Measurements from ENCODE around the gene STAC3. TPM values are rescaled to one million over a fixed set of nuclear protein-coding genes. Genes with fewer than 3 reads are reported as not detected.

The STAC3 gene
- total RNA-seq, 2 donors from 2014 or later = 5.9 to 6.8 TPM

- H3K9me3 Mint-ChIP-seq = no peaks in the 10 kb centered on the region
- no peak overlapping the region for H3K9ac ChIP-seq (ENCODE audit: extremely low read depth, low read length, poor library complexity, severe bottlenecking)
- H3K27me3 ChIP-seq (ENCODE audit: control insufficient read depth, insufficient read depth, low read length, poor library complexity, severe bottlenecking) = no peaks in the 10 kb centered on the region
- H3K36me3 ChIP-seq (ENCODE audit: control insufficient read depth, insufficient read depth, low read length) = peaks cover 19% of the 10 kb centered on the region
- H3K4me1 Mint-ChIP-seq = no peaks in the 10 kb centered on the region
- 93 to 97% methylated on average over 6 to 26 of the region's 26 CpGs for WGBS, 2 experiments (ENCODE audit: insufficient coverage in 1 of 2, insufficient read length in 1 of 2)
- H3K4me1 ChIP-seq (ENCODE audit: control insufficient read depth, insufficient read depth, low read length) = no peaks in the 10 kb centered on the region
- no peak overlapping the region for H3K4me3 Mint-ChIP-seq
- H3K27me3 Mint-ChIP-seq (ENCODE audit: insufficient read depth) = no peaks in the 10 kb centered on the region
- H3K36me3 Mint-ChIP-seq (ENCODE audit: low read depth) = peaks cover 49% of the 10 kb centered on the region
- no peak for TF ChIP-seq CTCF (conservative IDR thresholded peaks at IDR 0.05)
- H3K9me3 ChIP-seq (ENCODE audit: control insufficient read depth, low read length) = no peaks in the 10 kb centered on the region
- H3K27ac Mint-ChIP-seq = no peak overlapping the region
- no peak overlapping the region for H3K27ac ChIP-seq (ENCODE audit: low read depth, low read length)
- no peak overlapping the region for H3K4me3 ChIP-seq (ENCODE audit: low read length)
- no peak for DNase-seq
Observed at GRCh38 chr12:57205186-57205585, 45.8 kb downstream of the STAC3 start.

- H3K27ac ChIP-seq (ENCODE audit: low read depth, low read length) = no peak overlapping the region
- no peak overlapping the region for H3K4me3 ChIP-seq (ENCODE audit: low read length)
- no peaks in the 10 kb centered on the region for H3K9me3 ChIP-seq (ENCODE audit: control insufficient read depth, low read length)
- 94 to 95% methylated on average over 7 to 19 of the region's 19 CpGs for WGBS, 2 experiments (ENCODE audit: insufficient coverage in 1 of 2, insufficient read length in 1 of 2)
- H3K9ac ChIP-seq (ENCODE audit: extremely low read depth, low read length, poor library complexity, severe bottlenecking) = no peak overlapping the region
- no peak overlapping the region for H3K27ac Mint-ChIP-seq
- no peaks in the 10 kb centered on the region for H3K27me3 Mint-ChIP-seq (ENCODE audit: insufficient read depth)
- no peaks in the 10 kb centered on the region for H3K27me3 ChIP-seq (ENCODE audit: control insufficient read depth, insufficient read depth, low read length, poor library complexity, severe bottlenecking)
- no peak for TF ChIP-seq CTCF (conservative IDR thresholded peaks at IDR 0.05)
- H3K4me3 Mint-ChIP-seq = no peak overlapping the region
- no peaks in the 10 kb centered on the region for H3K4me1 ChIP-seq (ENCODE audit: control insufficient read depth, insufficient read depth, low read length)
- H3K4me1 Mint-ChIP-seq = no peaks in the 10 kb centered on the region
- peaks cover 21% of the 10 kb centered on the region for H3K36me3 ChIP-seq (ENCODE audit: control insufficient read depth, insufficient read depth, low read length)
- peaks cover 52% of the 10 kb centered on the region for H3K36me3 Mint-ChIP-seq (ENCODE audit: low read depth)
- no peaks in the 10 kb centered on the region for H3K9me3 Mint-ChIP-seq
- DNase-seq = no peak
Observed at GRCh38 chr12:57204454-57204853, 46.5 kb downstream of the STAC3 start.

GRCh38 chr12:57203791-57204190 lies 47.2 kb downstream of the STAC3 start:
- Histone ChIP-seq H3K27me3 (ENCODE audit: control insufficient read depth, insufficient read depth, low read length, poor library complexity, severe bottlenecking) (no peaks in the 10 kb centered on the region), H3K4me1 (ENCODE audit: control insufficient read depth, insufficient read depth, low read length) (no peaks in the 10 kb centered on the region), H3K36me3 (ENCODE audit: control insufficient read depth, insufficient read depth, low read length) (peaks cover 26% of the 10 kb centered on the region), H3K4me3 (ENCODE audit: low read length) (no peak overlapping the region), H3K9me3 (ENCODE audit: control insufficient read depth, low read length) (no peaks in the 10 kb centered on the region), H3K9ac (ENCODE audit: extremely low read depth, low read length, poor library complexity, severe bottlenecking) (no peak overlapping the region), H3K27ac (ENCODE audit: low read depth, low read length) (no peak overlapping the region)
- WGBS, 2 experiments (ENCODE audit: insufficient coverage in 1 of 2, insufficient read length in 1 of 2) = 86 to 100% methylated on average over 2 to 11 of the region's 11 CpGs
- Mint-ChIP-seq H3K36me3 (ENCODE audit: low read depth) (peaks cover 57% of the 10 kb centered on the region), H3K27me3 (ENCODE audit: insufficient read depth) (no peaks in the 10 kb centered on the region), H3K9me3 (no peaks in the 10 kb centered on the region), H3K27ac (no peak overlapping the region), H3K4me3 (no peak overlapping the region), H3K4me1 (no peaks in the 10 kb centered on the region)
- no peak for DNase-seq
- no peak for TF ChIP-seq CTCF (conservative IDR thresholded peaks at IDR 0.05)
